Astrocyte of the spinal cord (primary cell): ENCODE measurements around the gene TMEM43.
A peak's percentile ranks its signal among the peaks of the same experiment; 100 is the strongest.

ENCODE experiments used
- DNase-seq: peaks from one replicate; pipeline ENCODE4 v3.0.0; 2011; ENCODE audit warnings: low read depth, low spot score
- H3K4me3 ChIP-seq: 2 replicates; pipeline ENCODE4 v1.5.1; 2011; ENCODE audit warnings: low read depth, mild to moderate bottlenecking, low read length, moderate library complexity
- in situ Hi-C: cut with HindIII; loops from 2 replicates; pipeline ENCODE4 v1.10.0; 2017; ENCODE audit warnings: low sequenced_read_pairs
- TF ChIP-seq, protein P1 (sequence below): IDR thresholded peaks from 2 replicates; pipeline ENCODE4 v1.5.1; 2012; ENCODE audit warnings: low read depth, mild to moderate bottlenecking, low read length, inconsistent platforms

Gene TMEM43

GRCh38 chr3:14123308-14124222 is 1.3 kb upstream of the TMEM43 start:
- TF ChIP-seq, protein P1, sequence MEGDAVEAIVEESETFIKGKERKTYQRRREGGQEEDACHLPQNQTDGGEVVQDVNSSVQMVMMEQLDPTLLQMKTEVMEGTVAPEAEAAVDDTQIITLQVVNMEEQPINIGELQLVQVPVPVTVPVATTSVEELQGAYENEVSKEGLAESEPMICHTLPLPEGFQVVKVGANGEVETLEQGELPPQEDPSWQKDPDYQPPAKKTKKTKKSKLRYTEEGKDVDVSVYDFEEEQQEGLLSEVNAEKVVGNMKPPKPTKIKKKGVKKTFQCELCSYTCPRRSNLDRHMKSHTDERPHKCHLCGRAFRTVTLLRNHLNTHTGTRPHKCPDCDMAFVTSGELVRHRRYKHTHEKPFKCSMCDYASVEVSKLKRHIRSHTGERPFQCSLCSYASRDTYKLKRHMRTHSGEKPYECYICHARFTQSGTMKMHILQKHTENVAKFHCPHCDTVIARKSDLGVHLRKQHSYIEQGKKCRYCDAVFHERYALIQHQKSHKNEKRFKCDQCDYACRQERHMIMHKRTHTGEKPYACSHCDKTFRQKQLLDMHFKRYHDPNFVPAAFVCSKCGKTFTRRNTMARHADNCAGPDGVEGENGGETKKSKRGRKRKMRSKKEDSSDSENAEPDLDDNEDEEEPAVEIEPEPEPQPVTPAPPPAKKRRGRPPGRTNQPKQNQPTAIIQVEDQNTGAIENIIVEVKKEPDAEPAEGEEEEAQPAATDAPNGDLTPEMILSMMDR, result no peak
- peak overlapping the region; percentile 99 for H3K4me3 ChIP-seq
- in situ Hi-C loops, result no loop called here
- no peak for DNase-seq

GRCh38 chr3:14124223-14124614 is 633 bp upstream of the TMEM43 start:
- DNase-seq, result no peak
- TF ChIP-seq, protein P1, result no peak
- in situ Hi-C loops, result no loop called here
- H3K4me3 ChIP-seq, result peak overlapping the region; percentile 99

DNA sequence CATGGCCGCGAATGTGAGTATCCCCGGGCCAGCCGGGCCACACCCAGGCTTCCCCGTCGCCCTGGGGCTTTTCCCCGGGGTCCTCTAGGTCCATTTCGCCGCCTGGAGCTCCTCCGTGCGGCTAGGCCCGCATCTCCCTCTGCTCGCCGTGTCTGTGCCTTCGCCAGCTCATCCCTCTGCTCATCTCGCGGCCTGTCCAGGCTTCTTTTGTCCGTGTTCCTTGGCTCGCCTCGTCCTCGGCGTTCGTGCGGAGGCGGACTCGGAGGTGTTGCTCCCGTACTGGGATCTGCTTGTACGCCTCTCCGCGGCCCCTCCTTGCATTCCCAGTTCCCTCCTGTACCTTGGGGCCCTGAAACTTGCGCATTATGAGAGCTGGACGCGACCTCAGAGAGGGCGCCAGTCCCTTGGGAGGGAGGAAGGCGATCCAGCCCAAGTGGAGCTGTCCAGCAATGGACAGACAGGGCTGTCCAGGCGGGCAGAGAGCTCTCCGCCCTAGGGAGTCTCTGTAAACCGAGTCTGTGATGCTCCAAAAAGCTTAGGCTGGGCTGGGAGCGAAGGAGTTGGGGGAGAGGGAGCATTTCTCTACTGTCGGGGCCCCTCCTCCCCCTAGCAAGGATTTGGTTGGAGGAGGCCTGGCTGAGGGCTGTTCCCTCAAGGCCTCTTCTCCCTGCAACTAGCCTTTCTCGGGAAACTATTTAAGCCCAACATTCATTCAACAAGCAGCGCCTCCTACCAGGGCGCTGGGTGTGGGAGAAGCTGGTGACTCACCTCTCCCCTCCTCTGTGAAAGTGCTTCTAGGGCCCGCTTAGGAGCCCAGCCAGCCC is 553 bp downstream of the TMEM43 start:
- in situ Hi-C loops, result no loop called here
- H3K4me3 ChIP-seq, result peak overlapping the region; percentile 99
- peak; percentile 96 for DNase-seq
- TF ChIP-seq, protein P1, result peak; percentile 21

- TF ChIP-seq, protein P1, result no peak
- peak overlapping the region; percentile 99 for H3K4me3 ChIP-seq
- in situ Hi-C loops, result no loop called here
- DNase-seq, result no peak
Observed at GRCh38 chr3:14126017-14126886, 1.4 kb downstream of the TMEM43 start.

DNA sequence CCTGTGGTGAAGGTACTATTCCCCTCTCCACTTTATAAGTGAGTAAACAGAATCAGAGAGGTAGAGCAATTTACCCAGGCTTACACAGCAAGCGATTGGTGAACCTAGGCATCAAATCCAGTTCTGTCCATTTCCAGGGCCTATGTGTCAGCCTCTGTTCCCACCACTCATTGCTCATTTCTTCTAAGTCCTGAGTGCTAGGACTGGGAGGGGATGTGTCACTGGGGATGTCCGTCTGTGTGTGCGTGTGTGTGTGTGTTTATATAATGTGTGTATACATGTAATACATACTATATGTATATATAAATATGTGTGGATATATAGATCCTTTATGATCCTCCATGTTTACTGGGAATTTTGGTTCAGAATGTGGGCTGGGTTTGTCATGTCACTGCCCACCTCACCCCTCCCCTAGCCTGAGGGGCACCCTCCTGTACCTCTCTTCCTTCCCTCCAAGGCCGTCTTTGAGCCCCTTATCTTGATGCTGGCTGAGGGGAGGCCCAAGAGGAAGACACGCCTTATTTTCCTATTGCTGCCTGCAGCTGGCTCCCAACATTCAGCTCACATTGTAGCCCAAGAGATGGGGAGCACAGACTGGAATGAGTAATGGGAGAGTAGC is 2.1 kb downstream of the TMEM43 start:
- no peak for DNase-seq
- TF ChIP-seq, protein P1, result no peak
- no peak overlapping the region for H3K4me3 ChIP-seq
- in situ Hi-C loops, result no loop called here
